ENCODE results near the gene CENPM. TPM values are rescaled to one million over a fixed set of nuclear protein-coding genes. Genes with fewer than 3 reads are reported as not detected.

The CENPM gene
- total RNA-seq, 1 donor from 2014 or later, result 6.9 TPM

DNA sequence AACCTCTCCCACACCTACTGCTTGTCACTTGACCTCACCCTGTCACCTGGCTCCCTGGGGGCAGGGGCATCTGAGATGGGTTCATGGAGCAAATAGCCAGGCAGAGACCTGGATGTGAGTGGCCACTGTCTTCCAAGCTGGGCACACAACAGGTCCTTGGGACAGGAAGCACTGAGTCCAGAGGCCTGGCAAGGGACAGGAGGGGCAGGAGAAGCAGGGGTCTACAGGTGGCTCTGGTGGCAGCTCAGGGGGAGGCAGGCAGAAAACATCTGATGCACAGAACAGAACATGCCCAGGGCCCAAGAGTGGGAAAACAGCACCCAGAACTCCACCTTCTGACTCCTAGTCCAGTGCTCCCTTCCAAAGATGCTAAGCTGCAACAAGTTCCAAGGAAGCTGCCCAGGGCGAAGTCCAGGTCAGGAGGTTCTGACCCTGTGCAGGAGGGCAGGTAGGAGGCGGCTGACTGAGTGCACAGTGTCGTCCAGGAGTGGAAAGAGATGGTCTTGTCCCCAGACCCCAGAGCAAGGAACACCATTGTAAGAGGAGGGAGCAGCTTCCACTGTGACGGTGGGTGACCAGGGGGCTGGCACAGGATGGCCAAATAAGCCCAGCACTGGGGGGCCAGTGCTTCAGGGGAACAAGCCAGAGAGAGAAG lies 23.9 kb downstream of the CENPM start:
- Mint-ChIP-seq H3K27ac (ENCODE audit: unreplicated experiment) (no peak overlapping the region), H3K36me3 (ENCODE audit: unreplicated experiment) (no peaks in the 10 kb centered on the region), H3K4me1 (ENCODE audit: unreplicated experiment) (peaks cover 18% of the 10 kb centered on the region), H3K9me3 (ENCODE audit: unreplicated experiment) (no peaks in the 10 kb centered on the region), H3K27me3 (ENCODE audit: unreplicated experiment) (peaks cover 19% of the 10 kb centered on the region), H3K4me3 (ENCODE audit: unreplicated experiment) (no peak overlapping the region)
- DNase-seq (ENCODE audit: extremely low spot score, unreplicated experiment), result no peak
- TF ChIP-seq, protein P1, sequence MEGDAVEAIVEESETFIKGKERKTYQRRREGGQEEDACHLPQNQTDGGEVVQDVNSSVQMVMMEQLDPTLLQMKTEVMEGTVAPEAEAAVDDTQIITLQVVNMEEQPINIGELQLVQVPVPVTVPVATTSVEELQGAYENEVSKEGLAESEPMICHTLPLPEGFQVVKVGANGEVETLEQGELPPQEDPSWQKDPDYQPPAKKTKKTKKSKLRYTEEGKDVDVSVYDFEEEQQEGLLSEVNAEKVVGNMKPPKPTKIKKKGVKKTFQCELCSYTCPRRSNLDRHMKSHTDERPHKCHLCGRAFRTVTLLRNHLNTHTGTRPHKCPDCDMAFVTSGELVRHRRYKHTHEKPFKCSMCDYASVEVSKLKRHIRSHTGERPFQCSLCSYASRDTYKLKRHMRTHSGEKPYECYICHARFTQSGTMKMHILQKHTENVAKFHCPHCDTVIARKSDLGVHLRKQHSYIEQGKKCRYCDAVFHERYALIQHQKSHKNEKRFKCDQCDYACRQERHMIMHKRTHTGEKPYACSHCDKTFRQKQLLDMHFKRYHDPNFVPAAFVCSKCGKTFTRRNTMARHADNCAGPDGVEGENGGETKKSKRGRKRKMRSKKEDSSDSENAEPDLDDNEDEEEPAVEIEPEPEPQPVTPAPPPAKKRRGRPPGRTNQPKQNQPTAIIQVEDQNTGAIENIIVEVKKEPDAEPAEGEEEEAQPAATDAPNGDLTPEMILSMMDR (IDR thresholded peaks at IDR 0.05), result no peak

DNA sequence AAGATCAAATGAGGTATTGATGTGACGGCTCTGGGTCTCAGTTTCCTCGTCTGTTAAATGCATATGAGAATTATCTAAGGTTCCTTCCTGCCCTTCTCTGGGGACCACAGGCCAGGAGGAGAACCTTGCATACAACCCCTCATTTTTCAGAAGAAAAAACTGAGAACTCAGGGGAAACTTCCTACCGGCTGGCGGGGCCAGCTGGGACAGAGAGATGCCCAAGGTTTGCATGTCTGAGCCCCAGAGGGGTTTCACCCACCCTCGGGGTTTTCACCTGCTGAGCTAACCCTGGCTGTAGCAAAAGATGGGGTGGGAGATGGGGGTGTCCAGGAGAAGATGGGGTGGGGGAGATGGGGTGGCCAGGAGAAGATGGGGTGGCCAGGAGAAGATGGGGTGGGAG lies 24.6 kb downstream of the CENPM start:
- DNase-seq (ENCODE audit: extremely low spot score, unreplicated experiment), result no peak
- H3K27me3 Mint-ChIP-seq (ENCODE audit: unreplicated experiment), result peaks cover 14% of the 10 kb centered on the region

DNA sequence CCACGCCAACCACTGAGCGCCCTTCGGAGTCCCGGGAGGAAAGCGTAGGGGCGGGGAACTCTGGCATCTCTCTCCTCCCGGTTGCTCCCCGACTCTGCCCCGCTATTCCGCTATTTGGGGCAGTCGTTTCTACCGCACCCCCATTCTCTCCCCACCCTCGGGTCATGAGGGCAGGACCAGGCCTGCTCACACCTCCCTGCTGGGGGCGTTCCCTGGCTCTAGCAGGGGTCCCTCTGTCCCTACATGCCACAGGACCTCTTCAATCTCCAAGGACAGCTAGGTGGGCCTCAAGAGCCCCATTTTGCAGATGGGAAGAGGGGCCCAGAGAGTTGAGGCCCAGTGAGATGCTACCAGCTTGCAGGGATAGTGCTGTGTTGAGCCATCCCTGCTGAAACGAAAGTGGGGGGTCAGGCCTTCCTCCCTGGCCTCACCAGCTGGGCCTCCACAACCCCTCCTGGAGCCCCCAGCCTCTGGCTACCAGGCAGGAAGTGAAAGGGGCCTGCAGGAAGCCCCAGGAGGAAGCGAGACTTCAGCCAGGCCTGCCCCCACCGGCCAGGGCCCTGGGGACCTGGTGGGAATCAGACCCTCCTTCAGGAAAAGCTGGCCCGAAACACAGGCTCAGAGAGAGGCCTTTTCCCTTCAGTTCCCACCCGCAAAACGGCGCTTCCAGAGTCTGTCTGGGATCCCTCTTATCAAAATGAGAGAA lies 26.5 kb downstream of the CENPM start:
- TF ChIP-seq, protein P1 (IDR thresholded peaks at IDR 0.05), result no peak
- peaks cover 22% of the 10 kb centered on the region for H3K27me3 Mint-ChIP-seq (ENCODE audit: unreplicated experiment)
- DNase-seq (ENCODE audit: extremely low spot score, unreplicated experiment), result no peak
- H3K4me3 Mint-ChIP-seq (ENCODE audit: unreplicated experiment), result no peak overlapping the region
- H3K27ac Mint-ChIP-seq (ENCODE audit: unreplicated experiment), result no peak overlapping the region
- H3K36me3 Mint-ChIP-seq (ENCODE audit: unreplicated experiment), result no peaks in the 10 kb centered on the region
- H3K4me1 Mint-ChIP-seq (ENCODE audit: unreplicated experiment), result peaks cover 23% of the 10 kb centered on the region
- H3K9me3 Mint-ChIP-seq (ENCODE audit: unreplicated experiment), result no peaks in the 10 kb centered on the region

More for the DNA sequence above, 24.6 kb downstream of the CENPM start:
- no peak overlapping the region for H3K27ac Mint-ChIP-seq (ENCODE audit: unreplicated experiment)
- TF ChIP-seq, protein P1 (IDR thresholded peaks at IDR 0.05), result no peak
- no peak overlapping the region for H3K4me3 Mint-ChIP-seq (ENCODE audit: unreplicated experiment)
- peaks cover 19% of the 10 kb centered on the region for H3K4me1 Mint-ChIP-seq (ENCODE audit: unreplicated experiment)
- no peaks in the 10 kb centered on the region for H3K9me3 Mint-ChIP-seq (ENCODE audit: unreplicated experiment)
- no peaks in the 10 kb centered on the region for H3K36me3 Mint-ChIP-seq (ENCODE audit: unreplicated experiment)

DNA sequence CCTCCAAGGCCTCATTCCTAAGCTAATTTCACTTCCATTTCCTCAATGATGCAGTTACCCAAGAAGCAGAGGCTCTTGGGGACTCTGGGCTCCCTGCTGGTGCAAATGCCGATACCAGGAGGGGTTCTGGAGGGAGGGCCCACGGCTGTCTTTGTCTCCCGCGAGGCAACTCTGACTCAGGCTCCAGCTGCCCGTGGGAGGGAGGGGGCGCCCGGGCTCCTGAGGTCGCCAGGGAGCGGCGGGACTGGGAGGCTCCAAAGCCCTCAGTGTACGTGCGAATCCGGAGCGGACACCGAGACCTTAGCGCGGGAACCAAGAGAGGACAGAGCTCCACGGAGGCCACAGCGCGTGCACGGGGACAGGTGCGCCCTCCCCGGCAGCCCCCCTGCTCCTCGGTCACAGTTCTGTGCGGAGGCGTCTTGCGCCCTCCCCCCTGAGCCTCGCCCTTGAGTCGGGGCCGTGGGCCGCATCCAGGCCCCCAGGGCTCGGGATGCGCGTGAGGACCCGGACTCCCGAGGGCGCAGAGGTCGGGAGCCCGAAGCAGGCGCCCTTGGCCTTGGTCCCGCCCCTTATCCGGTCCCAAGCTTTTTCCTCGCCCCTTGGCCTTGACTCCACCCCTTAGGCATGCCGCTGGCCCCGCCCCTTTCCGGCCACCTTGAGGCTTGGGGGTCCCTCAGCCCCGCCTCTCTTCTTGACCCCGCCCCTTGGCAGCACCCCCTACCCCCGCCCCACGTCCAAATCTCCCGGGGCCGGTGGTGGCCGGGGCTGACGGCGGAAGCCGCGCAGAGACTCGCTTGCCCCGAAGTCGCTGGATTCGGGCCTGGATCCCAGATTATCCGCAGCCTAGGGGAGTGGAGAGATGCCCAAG lies 27.4 kb downstream of the CENPM start:
- Mint-ChIP-seq H3K9me3 (ENCODE audit: unreplicated experiment) (no peaks in the 10 kb centered on the region), H3K36me3 (ENCODE audit: unreplicated experiment) (no peaks in the 10 kb centered on the region), H3K27me3 (ENCODE audit: unreplicated experiment) (peaks cover 19% of the 10 kb centered on the region), H3K4me1 (ENCODE audit: unreplicated experiment) (peaks cover 23% of the 10 kb centered on the region), H3K4me3 (ENCODE audit: unreplicated experiment) (peak overlapping the region; percentile 26), H3K27ac (ENCODE audit: unreplicated experiment) (no peak overlapping the region)
- TF ChIP-seq, protein P1 (IDR thresholded peaks at IDR 0.05), result no peak
- DNase-seq (ENCODE audit: extremely low spot score, unreplicated experiment), result no peak

Data from osteocyte (in vitro differentiated cells).